Natural killer cell (primary cell): ENCODE data around the gene AGPAT1. TPM values are rescaled to one million over a fixed set of nuclear protein-coding genes. Genes with fewer than 3 reads are reported as not detected.

Experiments used
- ATAC-seq, 3 donors: fragments of 150-1000 bp in 2 of 3; fragments of 200-7000 bp in 1 of 3; cut with Tn5 transposase; 1 replicate in 1 of 3; 2 replicates in 2 of 3; pipeline ENCODE4 v1.10.0; 2021; ENCODE audit warnings: mild to moderate bottlenecking in 2 of 3, moderate library complexity in 2 of 3
- DNase-seq, 2 donors: peaks; one replicate each; pipeline versions ENCODE4 v3.0.0 to v3.0.0-alpha.2; 2013 to 2021; ENCODE audit warnings: mixed read lengths in 1 of 2
- H3K27ac ChIP-seq: one replicate; pipeline ENCODE4 v1.5.1; 2013; ENCODE audit warnings: mild to moderate bottlenecking, low read length
- H3K27me3 ChIP-seq: one replicate; pipeline ENCODE4 v1.6.1; 2013; ENCODE audit warnings: low read length; ENCODE audit not compliant: control insufficient read depth, insufficient read depth
- H3K36me3 ChIP-seq: one replicate; pipeline ENCODE4 v1.6.1; 2013; ENCODE audit warnings: low read length; ENCODE audit not compliant: control insufficient read depth, insufficient read depth
- H3K4me1 ChIP-seq: one replicate; pipeline ENCODE4 v1.6.1; 2013; ENCODE audit warnings: low read length; ENCODE audit not compliant: control insufficient read depth, insufficient read depth
- H3K4me3 ChIP-seq: one replicate; pipeline ENCODE4 v1.5.1; 2013; ENCODE audit warnings: low read length
- H3K9me3 ChIP-seq: one replicate; pipeline ENCODE4 v1.6.1; 2013; ENCODE audit warnings: low read length; ENCODE audit not compliant: control insufficient read depth, insufficient read depth
- H3K27ac Mint-ChIP-seq, 2 donors: one replicate each; pipeline ENCODE4 v1.8.0; 2022; ENCODE audit warnings: mild to moderate bottlenecking in 2 of 2, mixed read lengths in 2 of 2, moderate library complexity in 1 of 2
- H3K27me3 Mint-ChIP-seq, 2 donors: one replicate each; pipeline ENCODE4 v1.8.0; 2022; ENCODE audit warnings: low read depth in 2 of 2, mixed read lengths in 2 of 2
- H3K36me3 Mint-ChIP-seq: one replicate; pipeline ENCODE4 v1.8.0; 2022; ENCODE audit warnings: mixed read lengths
- H3K4me1 Mint-ChIP-seq, 2 donors: one replicate each; pipeline ENCODE4 v1.8.0; 2022; ENCODE audit warnings: mixed read lengths in 2 of 2
- H3K4me3 Mint-ChIP-seq: one replicate; pipeline ENCODE4 v1.8.0; 2022; ENCODE audit warnings: mild to moderate bottlenecking, moderate library complexity, mixed read lengths
- H3K9me3 Mint-ChIP-seq, 2 donors: one replicate each; pipeline ENCODE4 v1.8.0; 2022; ENCODE audit warnings: mixed read lengths in 2 of 2
- WGBS: methylation state at CpG from one replicate; pipeline ENCODE4 v1.1.7; 2013; ENCODE audit warnings: missing lambda C conversion rate; ENCODE audit not compliant: insufficient coverage; 5-methylcytosine and 5-hydroxymethylcytosine counted together
- intact Hi-C: fragments of 100-400 bp; cut with micrococcal nuclease; formaldehyde crosslinking; loops from one replicate; pipeline ENCODE4 v1.14.2; 2022
- total RNA-seq, 4 donors: library from RNA; stranded (reverse); fragments of 120-200 nt in 1 of 4; gene quantifications; one replicate each; pipeline versions ENCODE4 v1.2.3 to v1.2.4, GENCODE V29; 2013 to 2022
- TF ChIP-seq, protein P1 (sequence below): fragments of 200-600 bp; IDR thresholded peaks from one replicate; pipeline ENCODE4 v1.8.0; 2022; ENCODE audit warnings: antibody characterized with exemption

The AGPAT1 gene, protein sequence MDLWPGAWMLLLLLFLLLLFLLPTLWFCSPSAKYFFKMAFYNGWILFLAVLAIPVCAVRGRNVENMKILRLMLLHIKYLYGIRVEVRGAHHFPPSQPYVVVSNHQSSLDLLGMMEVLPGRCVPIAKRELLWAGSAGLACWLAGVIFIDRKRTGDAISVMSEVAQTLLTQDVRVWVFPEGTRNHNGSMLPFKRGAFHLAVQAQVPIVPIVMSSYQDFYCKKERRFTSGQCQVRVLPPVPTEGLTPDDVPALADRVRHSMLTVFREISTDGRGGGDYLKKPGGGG
- 10 to 100 TPM; 29.5 to 31.9 (median 31.2) TPM for total RNA-seq
- total RNA-seq (2013): 26.1 TPM

DNA sequence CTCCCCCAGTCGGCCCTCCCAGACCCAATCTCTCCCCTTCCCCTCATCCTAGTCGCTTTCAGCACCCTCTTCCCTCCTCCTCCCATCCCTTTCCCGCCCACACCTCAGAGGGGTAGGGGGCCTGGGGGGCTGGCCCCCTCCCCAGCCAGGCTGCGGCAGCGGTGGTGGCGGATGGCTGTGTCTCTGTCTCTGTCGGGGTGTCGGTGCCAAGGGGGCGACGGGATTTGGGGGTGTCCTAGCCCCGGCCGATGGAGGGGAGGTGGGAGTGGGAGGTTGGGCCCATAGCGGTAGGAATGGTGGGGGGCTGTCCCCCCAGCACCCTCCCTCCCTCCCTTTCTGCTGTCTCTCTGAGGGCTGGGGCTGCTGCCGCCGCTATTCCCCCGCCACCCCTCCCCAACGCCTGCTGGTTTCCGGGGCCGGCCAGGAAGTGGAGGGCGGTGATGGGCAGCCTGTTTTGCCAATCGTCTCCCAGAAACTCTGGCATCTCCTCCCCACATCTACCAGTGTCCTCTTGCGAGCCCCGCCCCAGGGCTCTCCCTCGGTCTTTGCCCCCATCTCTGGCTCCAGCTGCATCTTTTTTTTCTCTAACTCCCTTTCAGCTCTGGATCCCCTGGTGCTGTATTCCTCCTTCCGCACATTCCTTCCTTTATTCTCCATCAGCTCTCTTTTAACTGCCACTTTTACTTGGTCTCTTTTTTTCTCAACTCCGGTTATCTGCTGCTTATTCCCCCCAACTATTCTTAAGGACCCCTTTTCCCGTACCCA is at the start of gene AGPAT1:
Gene AGPAT1, minus strand, starts transcription at position 374 of the 765 bp plus-strand sequence. CDS start 4,588 bp downstream, outside the sequence.
- Histone ChIP-seq H3K36me3 (peaks cover 10% of the 10 kb centered on the region), H3K9me3 (no peaks in the 10 kb centered on the region), H3K27ac (peak within 1 kb of the TSS; percentile 97), H3K4me1 (peaks cover 38% of the 10 kb centered on the region), H3K27me3 (no peaks in the 10 kb centered on the region), H3K4me3 (peak within 1 kb of the TSS; percentile 75)
- TF ChIP-seq, protein P1, sequence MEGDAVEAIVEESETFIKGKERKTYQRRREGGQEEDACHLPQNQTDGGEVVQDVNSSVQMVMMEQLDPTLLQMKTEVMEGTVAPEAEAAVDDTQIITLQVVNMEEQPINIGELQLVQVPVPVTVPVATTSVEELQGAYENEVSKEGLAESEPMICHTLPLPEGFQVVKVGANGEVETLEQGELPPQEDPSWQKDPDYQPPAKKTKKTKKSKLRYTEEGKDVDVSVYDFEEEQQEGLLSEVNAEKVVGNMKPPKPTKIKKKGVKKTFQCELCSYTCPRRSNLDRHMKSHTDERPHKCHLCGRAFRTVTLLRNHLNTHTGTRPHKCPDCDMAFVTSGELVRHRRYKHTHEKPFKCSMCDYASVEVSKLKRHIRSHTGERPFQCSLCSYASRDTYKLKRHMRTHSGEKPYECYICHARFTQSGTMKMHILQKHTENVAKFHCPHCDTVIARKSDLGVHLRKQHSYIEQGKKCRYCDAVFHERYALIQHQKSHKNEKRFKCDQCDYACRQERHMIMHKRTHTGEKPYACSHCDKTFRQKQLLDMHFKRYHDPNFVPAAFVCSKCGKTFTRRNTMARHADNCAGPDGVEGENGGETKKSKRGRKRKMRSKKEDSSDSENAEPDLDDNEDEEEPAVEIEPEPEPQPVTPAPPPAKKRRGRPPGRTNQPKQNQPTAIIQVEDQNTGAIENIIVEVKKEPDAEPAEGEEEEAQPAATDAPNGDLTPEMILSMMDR: no peak
- no peaks in the 10 kb centered on the region for H3K36me3 Mint-ChIP-seq
- DNase-seq (peak; percentile 95 to 97), ATAC-seq (peak; percentile 56 to 73 (median 60))
- WGBS: under 1% methylated on average over 20 of the region's 27 CpGs
- no peaks in the 10 kb centered on the region for H3K9me3 Mint-ChIP-seq
- peak within 1 kb of the TSS; percentile 97 for H3K4me3 Mint-ChIP-seq
- H3K27me3 Mint-ChIP-seq: no peaks in the 10 kb centered on the region
- H3K27ac Mint-ChIP-seq: peak within 1 kb of the TSS; percentile 97
- intact Hi-C loops: loop anchor here (1.0 to 10.0 kb wide), 3 partner anchors 28 to 796 kb away; partner anchors contain the start of genes C6orf47, CSNK2B, GPANK1 and LY6G5B
- peaks cover 66 to 85% of the 10 kb centered on the region in 2 donors for H3K4me1 Mint-ChIP-seq

DNA sequence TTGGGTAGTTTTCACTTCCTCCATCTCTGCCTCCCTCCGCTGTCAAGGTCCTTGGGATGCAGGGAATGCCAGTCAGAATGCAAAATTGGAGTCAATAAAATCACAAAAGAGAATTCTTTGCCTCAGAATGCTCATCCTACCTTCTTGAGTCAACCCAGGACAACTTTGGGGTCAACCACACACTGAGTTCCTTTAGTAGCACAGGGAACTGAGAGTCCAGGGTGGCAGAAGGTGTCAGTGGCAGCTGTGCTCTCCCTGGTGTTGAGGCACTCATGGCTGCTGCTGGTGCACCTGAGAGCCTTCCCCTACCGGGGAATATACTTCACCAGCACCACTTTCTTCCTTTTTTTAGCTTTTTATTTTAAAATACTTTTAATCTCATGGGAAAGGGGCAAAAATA is 48.8 kb upstream of the AGPAT1 start:
- Histone ChIP-seq H3K4me3 (no peak overlapping the region), H3K27me3 (no peaks in the 10 kb centered on the region), H3K27ac (no peak overlapping the region), H3K9me3 (no peaks in the 10 kb centered on the region), H3K36me3 (no peaks in the 10 kb centered on the region), H3K4me1 (peaks cover 5% of the 10 kb centered on the region)
- TF ChIP-seq, protein P1: no peak
- no peak for ATAC-seq
- Mint-ChIP-seq H3K36me3 (no peaks in the 10 kb centered on the region), H3K27ac (no peak overlapping the region), H3K27me3 (no peaks in the 10 kb centered on the region), H3K9me3 (no peaks in the 10 kb centered on the region), H3K4me3 (no peak overlapping the region), H3K4me1 (peaks cover 0 to 3% of the 10 kb centered on the region in 2 donors)
- intact Hi-C loops: no loop called here
- no peak for DNase-seq
- WGBS: 54% methylated on average over 2 of the region's 2 CpGs

DNA sequence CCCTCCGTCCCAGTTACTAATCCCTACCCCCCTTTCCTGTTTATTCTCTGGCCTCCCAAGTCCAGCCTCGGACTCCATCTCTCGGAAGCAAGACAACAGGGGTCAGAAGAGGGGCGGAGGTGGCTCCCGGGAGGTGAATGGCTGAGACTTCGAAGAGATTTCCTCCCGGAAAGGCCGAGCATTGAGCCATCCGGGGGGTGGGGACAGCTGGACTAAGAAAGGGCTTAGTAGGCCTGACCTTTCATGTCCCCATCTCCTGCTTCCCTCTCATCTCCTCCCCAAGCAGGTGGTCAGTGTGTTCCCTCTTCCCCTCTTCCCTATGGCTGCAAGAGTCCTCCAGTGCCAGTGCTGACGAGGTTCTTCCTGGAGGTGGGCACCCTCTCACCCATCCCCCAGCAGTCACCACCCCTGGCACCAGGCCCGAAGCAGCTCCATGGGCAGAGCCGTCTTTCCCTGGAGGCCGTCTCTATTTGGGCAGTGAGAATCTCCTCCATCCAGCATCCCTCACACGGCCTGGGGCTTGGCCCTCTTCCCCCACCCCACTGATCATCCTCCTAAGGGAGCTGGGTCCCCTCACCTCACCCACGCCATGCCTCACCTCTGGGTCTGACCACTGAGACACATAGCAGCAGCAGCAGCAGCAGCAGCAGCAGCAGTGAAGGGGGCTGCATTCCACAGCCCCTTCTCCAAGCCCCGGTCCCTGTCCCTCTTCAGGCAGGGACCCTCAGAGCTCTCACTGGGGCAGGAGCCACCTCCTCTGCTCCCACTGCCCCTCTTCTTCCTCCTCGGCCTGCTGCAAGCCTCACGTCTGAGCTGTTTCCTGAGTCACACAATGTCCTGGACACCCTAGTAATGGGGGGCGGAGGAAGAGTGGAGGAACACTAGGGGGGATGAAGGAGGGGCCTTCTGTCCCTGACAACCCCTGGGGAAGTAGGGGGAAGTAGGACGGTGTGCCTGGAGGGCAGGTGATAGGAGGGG is 47.7 kb upstream of the AGPAT1 start, which contains the start of gene NOTCH4:
Gene NOTCH4, minus strand, starts transcription at position 810 of the 978 bp plus-strand sequence. Its CDS starts 139 bp downstream, at position 671.
- 78% methylated on average over 20 of the region's 20 CpGs for WGBS
- no peaks in the 10 kb centered on the region for H3K9me3 ChIP-seq
- no peaks in the 10 kb centered on the region for H3K4me1 Mint-ChIP-seq
- no peak within 1 kb of the TSS for H3K4me3 ChIP-seq
- H3K36me3 ChIP-seq: no peaks in the 10 kb centered on the region
- intact Hi-C loops: no loop called here
- H3K27ac ChIP-seq: no peak within 1 kb of the TSS
- H3K36me3 Mint-ChIP-seq: no peaks in the 10 kb centered on the region
- H3K27ac Mint-ChIP-seq: peak within 1 kb of the TSS in 1 of 2 donors; percentile 54
- H3K27me3 Mint-ChIP-seq: no peaks in the 10 kb centered on the region
- DNase-seq (no peak), ATAC-seq (no peak)
- H3K9me3 Mint-ChIP-seq: no peaks in the 10 kb centered on the region
- no peaks in the 10 kb centered on the region for H3K27me3 ChIP-seq
- peaks cover 5% of the 10 kb centered on the region for H3K4me1 ChIP-seq
- TF ChIP-seq, protein P1: no peak
- no peak within 1 kb of the TSS for H3K4me3 Mint-ChIP-seq
